AG09309 (cell line): ENCODE measurements around the gene MELK.

Experiments used
- DNase-seq: peaks from one replicate; pipeline ENCODE4 v3.0.0-alpha.2; 2010; ENCODE audit warnings: low read depth
- H3K4me3 ChIP-seq: 2 replicates; pipeline ENCODE4 v1.5.1; 2011; ENCODE audit warnings: mild to moderate bottlenecking, low read depth, low read length, moderate library complexity; ENCODE audit not compliant: control insufficient read depth
- CTCF ChIP-seq: IDR thresholded peaks from 2 replicates; pipeline ENCODE4 v1.5.1; 2011; ENCODE audit warnings: mild to moderate bottlenecking, low read depth, low read length, inconsistent platforms; ENCODE audit not compliant: insufficient read depth, control insufficient read depth; ENCODE audit errors: missing control alignments

Gene MELK

GRCh38 chr9:36679710-36680109 is 107.0 kb downstream of the MELK start:
- H3K4me3 ChIP-seq: no peak overlapping the region
- no peak for DNase-seq
- no peak for TF ChIP-seq CTCF

- no peak overlapping the region for H3K4me3 ChIP-seq
- TF ChIP-seq CTCF: no peak
- no peak for DNase-seq
These were observed 113.8 kb downstream of the MELK start for GRCh38 chr9:36686471-36686870.

- no peak overlapping the region for H3K4me3 ChIP-seq
- TF ChIP-seq CTCF: no peak
- DNase-seq: no peak
These were observed 117.9 kb downstream of the MELK start for GRCh38 chr9:36690412-36691168.

GRCh38 chr9:36691671-36692070 is 119.0 kb downstream of the MELK start:
- TF ChIP-seq CTCF: no peak
- no peak overlapping the region for H3K4me3 ChIP-seq
- DNase-seq: no peak

GRCh38 chr9:36698984-36699383 is 126.3 kb downstream of the MELK start:
- H3K4me3 ChIP-seq: no peak overlapping the region
- TF ChIP-seq CTCF: no peak
- DNase-seq: no peak

- no peak for TF ChIP-seq CTCF
- no peak overlapping the region for H3K4me3 ChIP-seq
- DNase-seq: no peak
These were observed 131.5 kb downstream of the MELK start for GRCh38 chr9:36704148-36704547.
